Neural progenitor cell (in vitro differentiated cells): ENCODE data around the gene LYPD6B. TPM values are rescaled to one million over a fixed set of nuclear protein-coding genes. Genes with fewer than 3 reads are reported as not detected.

Experiments
- DNase-seq: peaks from one replicate; pipeline ENCODE4 v3.0.0-alpha.2; 2016; ENCODE audit warnings: low spot score
- H2AFZ ChIP-seq: fragments of 200-600 bp; sonication (generic); replicated peaks from 2 replicates; pipeline ENCODE4 v1.6.1; 2016; ENCODE audit warnings: antibody characterized with exemption
- H3F3A ChIP-seq: fragments of 200-600 bp; sonication (generic); 2 replicates; pipeline ENCODE4 v1.6.1; 2016; ENCODE audit warnings: antibody characterized with exemption, low read depth
- H3K27ac ChIP-seq: fragments of 200-600 bp; sonication (generic); 2 replicates; pipeline ENCODE4 v1.5.1; 2016; ENCODE audit warnings: mild to moderate bottlenecking
- H3K27me3 ChIP-seq: fragments of 200-600 bp; sonication (generic); 2 replicates; pipeline ENCODE4 v1.6.1; 2016; ENCODE audit warnings: mild to moderate bottlenecking, moderate library complexity
- H3K36me3 ChIP-seq: fragments of 200-600 bp; sonication (generic); 2 replicates; pipeline ENCODE4 v1.5.1; 2016
- H3K4me1 ChIP-seq: fragments of 200-600 bp; sonication (generic); 2 replicates; pipeline ENCODE4 v1.6.1; 2016; ENCODE audit warnings: mixed run types
- H3K4me2 ChIP-seq: fragments of 200-600 bp; sonication (generic); 2 replicates; pipeline ENCODE4 v1.6.1; 2016
- H3K4me3 ChIP-seq: fragments of 200-600 bp; sonication (generic); 2 replicates; pipeline ENCODE4 v1.5.1; 2016
- H3K79me2 ChIP-seq: fragments of 200-600 bp; sonication (generic); 2 replicates; pipeline ENCODE4 v1.6.1; 2016; ENCODE audit warnings: low read depth
- H3K9ac ChIP-seq: fragments of 200-600 bp; sonication (generic); 2 replicates; pipeline ENCODE4 v1.6.1; 2016
- H3K9me3 ChIP-seq: fragments of 200-600 bp; sonication (generic); 2 replicates; pipeline ENCODE4 v1.5.1; 2016; ENCODE audit warnings: low read depth
- H4K20me1 ChIP-seq: fragments of 200-600 bp; sonication (generic); 2 replicates; pipeline ENCODE4 v1.6.1; 2016; ENCODE audit warnings: low read depth
- H3K27ac Mint-ChIP-seq: 3 replicates; pipeline ENCODE4 v1.8.0; 2021; ENCODE audit warnings: mixed read lengths
- H3K27me3 Mint-ChIP-seq: 2 replicates; pipeline ENCODE4 v1.8.0; 2022; ENCODE audit warnings: low read depth, mild to moderate bottlenecking, inconsistent platforms, moderate library complexity, mixed read lengths; ENCODE audit not compliant: insufficient read depth
- H3K36me3 Mint-ChIP-seq: 3 replicates; pipeline ENCODE4 v1.8.0; 2021; ENCODE audit warnings: mixed read lengths
- H3K4me1 Mint-ChIP-seq: 3 replicates; pipeline ENCODE4 v1.8.0; 2021; ENCODE audit warnings: mixed read lengths
- H3K4me3 Mint-ChIP-seq: 3 replicates; pipeline ENCODE4 v1.8.0; 2021; ENCODE audit warnings: mild to moderate bottlenecking, moderate library complexity, mixed read lengths
- H3K9me3 Mint-ChIP-seq: 3 replicates; pipeline ENCODE4 v1.8.0; 2020; ENCODE audit warnings: mixed read lengths
- EZH2 ChIP-seq: fragments of 200-600 bp; sonication (generic); IDR thresholded peaks from 2 replicates; pipeline ENCODE4 v1.6.1; 2017; ENCODE audit warnings: antibody characterized with exemption, mild to moderate bottlenecking, moderate library complexity
- EZH2phosphoT487 ChIP-seq: fragments of 200-600 bp; sonication (generic); IDR thresholded peaks from 2 replicates; pipeline ENCODE4 v1.6.1; 2017; ENCODE audit warnings: antibody characterized with exemption
- total RNA-seq: library from RNA; depleted of rRNA; stranded (reverse); fragments of >200 nt; gene quantifications from 2 replicates; pipeline ENCODE4 v1.2.3, GENCODE V29; 2015; ENCODE audit warnings: low replicate concordance
- TF ChIP-seq, protein P1 (sequence below): fragments of 200-600 bp; sonication (generic); IDR thresholded peaks from 2 replicates; pipeline ENCODE4 v1.5.1; 2017; ENCODE audit warnings: antibody characterized with exemption, mild to moderate bottlenecking

Gene LYPD6B
- total RNA-seq, 1 donor from 2014 or later = not detected

GRCh38 chr2:149033716-149034115, 4.8 kb upstream of the LYPD6B start:
- Histone ChIP-seq H4K20me1 (no peaks in the 10 kb centered on the region), H3F3A (no peaks in the 10 kb centered on the region), H2AFZ (no peak overlapping the region), H3K36me3 (no peaks in the 10 kb centered on the region), H3K4me1 (peaks cover 5% of the 10 kb centered on the region), H3K27ac (no peak overlapping the region), H3K4me3 (no peak overlapping the region), H3K9ac (no peak overlapping the region), H3K4me2 (no peak overlapping the region), H3K27me3 (peaks cover 19% of the 10 kb centered on the region), H3K9me3 (no peaks in the 10 kb centered on the region), H3K79me2 (no peaks in the 10 kb centered on the region)
- DNase-seq = peak; percentile 46
- Mint-ChIP-seq H3K4me3 (no peak overlapping the region), H3K27ac (no peak overlapping the region), H3K27me3 (peaks cover 24% of the 10 kb centered on the region), H3K9me3 (no peaks in the 10 kb centered on the region), H3K36me3 (no peaks in the 10 kb centered on the region), H3K4me1 (peaks cover 20% of the 10 kb centered on the region)
- no peak for TF ChIP-seq EZH2
- TF ChIP-seq, protein P1, sequence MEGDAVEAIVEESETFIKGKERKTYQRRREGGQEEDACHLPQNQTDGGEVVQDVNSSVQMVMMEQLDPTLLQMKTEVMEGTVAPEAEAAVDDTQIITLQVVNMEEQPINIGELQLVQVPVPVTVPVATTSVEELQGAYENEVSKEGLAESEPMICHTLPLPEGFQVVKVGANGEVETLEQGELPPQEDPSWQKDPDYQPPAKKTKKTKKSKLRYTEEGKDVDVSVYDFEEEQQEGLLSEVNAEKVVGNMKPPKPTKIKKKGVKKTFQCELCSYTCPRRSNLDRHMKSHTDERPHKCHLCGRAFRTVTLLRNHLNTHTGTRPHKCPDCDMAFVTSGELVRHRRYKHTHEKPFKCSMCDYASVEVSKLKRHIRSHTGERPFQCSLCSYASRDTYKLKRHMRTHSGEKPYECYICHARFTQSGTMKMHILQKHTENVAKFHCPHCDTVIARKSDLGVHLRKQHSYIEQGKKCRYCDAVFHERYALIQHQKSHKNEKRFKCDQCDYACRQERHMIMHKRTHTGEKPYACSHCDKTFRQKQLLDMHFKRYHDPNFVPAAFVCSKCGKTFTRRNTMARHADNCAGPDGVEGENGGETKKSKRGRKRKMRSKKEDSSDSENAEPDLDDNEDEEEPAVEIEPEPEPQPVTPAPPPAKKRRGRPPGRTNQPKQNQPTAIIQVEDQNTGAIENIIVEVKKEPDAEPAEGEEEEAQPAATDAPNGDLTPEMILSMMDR = no peak
- no peak for TF ChIP-seq EZH2phosphoT487

GRCh38 chr2:149034406-149034805, 4.1 kb upstream of the LYPD6B start:
- peaks cover 19% of the 10 kb centered on the region for H3K4me1 Mint-ChIP-seq
- H3K4me2 ChIP-seq = no peak overlapping the region
- peaks cover 5% of the 10 kb centered on the region for H3K4me1 ChIP-seq
- H3K36me3 Mint-ChIP-seq = no peaks in the 10 kb centered on the region
- H3K4me3 Mint-ChIP-seq = no peak overlapping the region
- H2AFZ ChIP-seq = no peak overlapping the region
- no peaks in the 10 kb centered on the region for H3K36me3 ChIP-seq
- H3K9me3 ChIP-seq = no peaks in the 10 kb centered on the region
- no peaks in the 10 kb centered on the region for H3F3A ChIP-seq
- H3K9me3 Mint-ChIP-seq = no peaks in the 10 kb centered on the region
- H3K9ac ChIP-seq = no peak overlapping the region
- H3K27me3 Mint-ChIP-seq = peaks cover 26% of the 10 kb centered on the region
- H3K27me3 ChIP-seq = peaks cover 26% of the 10 kb centered on the region
- H4K20me1 ChIP-seq = no peaks in the 10 kb centered on the region
- no peak overlapping the region for H3K4me3 ChIP-seq
- no peak for DNase-seq
- H3K27ac ChIP-seq = no peak overlapping the region
- H3K27ac Mint-ChIP-seq = no peak overlapping the region
- TF ChIP-seq EZH2 = no peak
- TF ChIP-seq, protein P1 = no peak
- TF ChIP-seq EZH2phosphoT487 = no peak
- H3K79me2 ChIP-seq = no peaks in the 10 kb centered on the region

- Histone ChIP-seq H2AFZ (no peak overlapping the region), H3K9me3 (no peaks in the 10 kb centered on the region), H3K27ac (no peak overlapping the region), H3K4me1 (peaks cover 5% of the 10 kb centered on the region), H3F3A (no peaks in the 10 kb centered on the region), H3K36me3 (no peaks in the 10 kb centered on the region), H3K79me2 (no peaks in the 10 kb centered on the region), H4K20me1 (no peaks in the 10 kb centered on the region), H3K27me3 (peaks cover 35% of the 10 kb centered on the region), H3K9ac (no peak overlapping the region), H3K4me3 (no peak overlapping the region), H3K4me2 (no peak overlapping the region)
- TF ChIP-seq, protein P1 = no peak
- peaks cover 31% of the 10 kb centered on the region for H3K27me3 Mint-ChIP-seq
- H3K9me3 Mint-ChIP-seq = no peaks in the 10 kb centered on the region
- H3K4me1 Mint-ChIP-seq = peaks cover 19% of the 10 kb centered on the region
- peak overlapping the region; percentile 70 for H3K4me3 Mint-ChIP-seq
- no peaks in the 10 kb centered on the region for H3K36me3 Mint-ChIP-seq
- no peak overlapping the region for H3K27ac Mint-ChIP-seq
- DNase-seq = no peak
Observed at GRCh38 chr2:149036507-149037293, 1.8 kb upstream of the LYPD6B start.
